WTC11 (cell line): ENCODE measurements around the gene FGFR2. TPM values are rescaled to one million over a fixed set of nuclear protein-coding genes. Genes with fewer than 3 reads are reported as not detected.

Source experiments
- ATAC-seq: fragments of 200-7000 bp; cut with Tn5 transposase; 2 replicates; pipeline ENCODE4 v1.10.0; 2021; ENCODE audit warnings: mild to moderate bottlenecking, moderate library complexity
- CTCF ChIA-PET: fragments of 300-600 bp; sonication (Branson Sonifier 250); formaldehyde crosslinking; loops from one replicate; lab custom pipeline; 2021; ENCODE audit warnings: antibody characterized with exemption; lab: Charles Lee
- POLR2A ChIA-PET: fragments of 350-600 bp; sonication (Branson Sonifier 250); formaldehyde crosslinking; loops from one replicate; lab custom pipeline; 2021; ENCODE audit warnings: antibody characterized with exemption; lab: Charles Lee
- DNase-seq: peaks from one replicate; pipeline ENCODE4 v3.0.0; 2021; ENCODE audit warnings: low spot score
- H3K27ac Mint-ChIP-seq: 2 replicates; pipeline ENCODE4 v1.8.0; 2021; ENCODE audit warnings: mixed read lengths
- H3K27me3 Mint-ChIP-seq: 2 replicates; pipeline ENCODE4 v1.8.0; 2021; ENCODE audit warnings: low read depth, mild to moderate bottlenecking, moderate library complexity, mixed read lengths
- H3K36me3 Mint-ChIP-seq: 2 replicates; pipeline ENCODE4 v1.8.0; 2021; ENCODE audit warnings: mixed read lengths
- H3K4me1 Mint-ChIP-seq: 2 replicates; pipeline ENCODE4 v1.8.0; 2022; ENCODE audit warnings: mixed read lengths
- H3K4me3 Mint-ChIP-seq: 2 replicates; pipeline ENCODE4 v1.8.0; 2021; ENCODE audit warnings: mild to moderate bottlenecking, moderate library complexity, mixed read lengths
- H3K9me3 Mint-ChIP-seq: 2 replicates; pipeline ENCODE4 v1.8.0; 2021; ENCODE audit warnings: mixed read lengths
- ATF1 ChIP-seq: sonication (generic); formaldehyde crosslinking; IDR thresholded peaks from 2 replicates; pipeline ENCODE4 v1.8.1; 2023; ENCODE audit warnings: mild to moderate bottlenecking, moderate library complexity, missing genetic modification reagents
- CTCF ChIP-seq: fragments of 200-600 bp; IDR thresholded peaks from 2 replicates; pipeline ENCODE4 v1.8.0; 2022; ENCODE audit warnings: antibody characterized with exemption
- ESRRA ChIP-seq: sonication (generic); formaldehyde crosslinking; IDR thresholded peaks from 2 replicates; pipeline ENCODE4 v1.8.1; 2022; ENCODE audit warnings: mild to moderate bottlenecking, missing genetic modification reagents, borderline replicate concordance
- GABPB1 ChIP-seq: sonication (generic); formaldehyde crosslinking; IDR thresholded peaks from 2 replicates; pipeline ENCODE4 v1.8.1; 2023; ENCODE audit warnings: mild to moderate bottlenecking, missing genetic modification reagents
- HMGXB4 ChIP-seq: sonication (generic); formaldehyde crosslinking; IDR thresholded peaks from 2 replicates; pipeline ENCODE4 v1.8.1; 2023; ENCODE audit warnings: mild to moderate bottlenecking, moderate library complexity, missing genetic modification reagents
- KAT7 ChIP-seq: sonication (generic); formaldehyde crosslinking; IDR thresholded peaks from 2 replicates; pipeline ENCODE4 v1.8.1; 2023; ENCODE audit warnings: missing genetic modification reagents, mild to moderate bottlenecking, borderline replicate concordance
- PRRX2 ChIP-seq: fragments of 250-450 bp; sonication (Bioruptor Pico); IDR thresholded peaks from 2 replicates; pipeline ENCODE4 v1.8.0; 2021; ENCODE audit warnings: mild to moderate bottlenecking
- RELA ChIP-seq: sonication (generic); formaldehyde crosslinking; IDR thresholded peaks from 2 replicates; pipeline ENCODE4 v1.8.1; 2022; ENCODE audit warnings: missing genetic modification reagents, mild to moderate bottlenecking, borderline replicate concordance
- ZNF219 ChIP-seq: sonication (generic); formaldehyde crosslinking; IDR thresholded peaks from 2 replicates; pipeline ENCODE4 v1.8.0; 2023; ENCODE audit warnings: missing genetic modification reagents, mild to moderate bottlenecking, borderline replicate concordance
- ZNF263 ChIP-seq: sonication (generic); formaldehyde crosslinking; IDR thresholded peaks from 2 replicates; pipeline ENCODE4 v1.8.1; 2022; ENCODE audit warnings: low read depth, mild to moderate bottlenecking, moderate library complexity, missing genetic modification reagents
- ZNF416 ChIP-seq: fragments of 250-450 bp; sonication (Bioruptor Pico); IDR thresholded peaks from 2 replicates; pipeline ENCODE4 v1.9.0; 2021; ENCODE audit warnings: mild to moderate bottlenecking, inconsistent platforms
- total RNA-seq: library from RNA; stranded (reverse); gene quantifications from 3 replicates; pipeline ENCODE4 v1.2.3, GENCODE V29; 2021
- TF ChIP-seq, protein P1 (sequence below): fragments of 250-450 bp; sonication (Bioruptor Pico); IDR thresholded peaks from 2 replicates; pipeline ENCODE4 v1.8.0; 2021; ENCODE audit warnings: mild to moderate bottlenecking
- TF ChIP-seq, protein P2 (sequence below): sonication (generic); formaldehyde crosslinking; IDR thresholded peaks from 2 replicates; pipeline ENCODE4 v1.8.1; 2023; ENCODE audit warnings: mild to moderate bottlenecking, missing genetic modification reagents, moderate library complexity
- TF ChIP-seq, protein P3 (sequence below): sonication (generic); formaldehyde crosslinking; IDR thresholded peaks from 2 replicates; pipeline ENCODE4 v1.8.0; 2023; ENCODE audit warnings: mild to moderate bottlenecking, missing genetic modification reagents
- TF ChIP-seq, protein P4 (sequence below): sonication (generic); formaldehyde crosslinking; IDR thresholded peaks from 2 replicates; pipeline ENCODE4 v1.8.1; 2023; ENCODE audit warnings: mild to moderate bottlenecking, missing genetic modification reagents

Gene FGFR2
- total RNA-seq, 1 experiment from 2014 or later: 95.0 TPM

DNA sequence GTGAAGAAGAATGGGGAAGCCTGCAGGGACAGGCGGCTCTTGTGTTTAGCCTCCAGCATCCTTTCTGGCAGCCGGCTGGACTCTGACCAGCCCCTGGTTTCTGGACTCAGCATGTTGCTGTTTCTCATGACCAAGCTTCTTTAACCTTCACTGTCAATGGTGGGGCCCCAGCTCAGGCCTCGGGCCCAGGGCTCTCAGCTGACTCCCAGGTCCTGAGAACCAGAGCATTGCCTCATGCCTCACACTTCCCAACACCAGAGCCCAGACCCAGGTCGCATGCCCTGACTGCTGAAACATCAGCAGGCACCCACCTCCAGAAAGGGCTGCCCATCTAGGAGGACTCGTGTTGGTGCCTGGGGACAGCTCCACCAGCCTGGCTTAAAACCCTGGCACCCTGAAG is 34.8 kb upstream of the FGFR2 start:
- no peak overlapping the region for H3K27ac Mint-ChIP-seq
- ChIA-PET POLR2A (no interaction called here), CTCF (no interaction called here)
- no peak overlapping the region for H3K4me3 Mint-ChIP-seq
- no peaks in the 10 kb centered on the region for H3K27me3 Mint-ChIP-seq
- H3K4me1 Mint-ChIP-seq: peaks cover 10% of the 10 kb centered on the region
- H3K36me3 Mint-ChIP-seq: peaks cover 11% of the 10 kb centered on the region
- ATAC-seq (no peak), DNase-seq (no peak)
- TF ChIP-seq CTCF (no peak), GABPB1 (no peak)
- peaks cover 13% of the 10 kb centered on the region for H3K9me3 Mint-ChIP-seq

GRCh38 chr10:121631365-121632029 is 33.3 kb upstream of the FGFR2 start:
- POLR2A ChIA-PET: no interaction called here
- CTCF ChIA-PET: interaction anchor here (0.8 to 1.4 kb wide), 3 partner anchors 32 to 65 kb away, joined by 3 to 4 read pairs (median 3); no protein-coding TSS in a partner anchor
- H3K4me1 Mint-ChIP-seq: peaks cover 17% of the 10 kb centered on the region
- peaks cover 3% of the 10 kb centered on the region for H3K9me3 Mint-ChIP-seq
- TF ChIP-seq ZNF416 (CRISPR knock-in tag) (no peak), HMGXB4 (CRISPR knock-in tag) (no peak), ATF1 (CRISPR knock-in tag) (no peak), RELA (no peak), PRRX2 (CRISPR knock-in tag) (no peak), ESRRA (CRISPR knock-in tag) (no peak)
- TF ChIP-seq, protein P1, sequence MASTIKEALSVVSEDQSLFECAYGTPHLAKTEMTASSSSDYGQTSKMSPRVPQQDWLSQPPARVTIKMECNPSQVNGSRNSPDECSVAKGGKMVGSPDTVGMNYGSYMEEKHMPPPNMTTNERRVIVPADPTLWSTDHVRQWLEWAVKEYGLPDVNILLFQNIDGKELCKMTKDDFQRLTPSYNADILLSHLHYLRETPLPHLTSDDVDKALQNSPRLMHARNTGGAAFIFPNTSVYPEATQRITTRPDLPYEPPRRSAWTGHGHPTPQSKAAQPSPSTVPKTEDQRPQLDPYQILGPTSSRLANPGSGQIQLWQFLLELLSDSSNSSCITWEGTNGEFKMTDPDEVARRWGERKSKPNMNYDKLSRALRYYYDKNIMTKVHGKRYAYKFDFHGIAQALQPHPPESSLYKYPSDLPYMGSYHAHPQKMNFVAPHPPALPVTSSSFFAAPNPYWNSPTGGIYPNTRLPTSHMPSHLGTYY (CRISPR knock-in tag): no peak
- TF ChIP-seq, all 79 proteins: peak for 0
- H3K4me3 Mint-ChIP-seq: no peak overlapping the region
- DNase-seq (no peak), ATAC-seq (no peak)
- H3K36me3 Mint-ChIP-seq: peaks cover 3% of the 10 kb centered on the region; the same call in 1 of the 2 replicates
- H3K27me3 Mint-ChIP-seq: no peaks in the 10 kb centered on the region
- H3K27ac Mint-ChIP-seq: no peak overlapping the region

GRCh38 chr10:121628859-121629258 is 30.6 kb upstream of the FGFR2 start:
- Mint-ChIP-seq H3K9me3 (no peaks in the 10 kb centered on the region), H3K36me3 (no peaks in the 10 kb centered on the region), H3K27me3 (no peaks in the 10 kb centered on the region), H3K4me1 (peaks cover 14% of the 10 kb centered on the region), H3K27ac (no peak overlapping the region), H3K4me3 (no peak overlapping the region)
- ChIA-PET CTCF (interaction anchor here (1.7 kb wide), 1 partner anchor 34 kb away, joined by 5 read pairs; no protein-coding TSS in a partner anchor), POLR2A (no interaction called here)
- ATAC-seq (peak; percentile 53), DNase-seq (no peak)
- no peak for TF ChIP-seq ZNF219
- no peak for TF ChIP-seq GABPB1
- TF ChIP-seq, protein P2, sequence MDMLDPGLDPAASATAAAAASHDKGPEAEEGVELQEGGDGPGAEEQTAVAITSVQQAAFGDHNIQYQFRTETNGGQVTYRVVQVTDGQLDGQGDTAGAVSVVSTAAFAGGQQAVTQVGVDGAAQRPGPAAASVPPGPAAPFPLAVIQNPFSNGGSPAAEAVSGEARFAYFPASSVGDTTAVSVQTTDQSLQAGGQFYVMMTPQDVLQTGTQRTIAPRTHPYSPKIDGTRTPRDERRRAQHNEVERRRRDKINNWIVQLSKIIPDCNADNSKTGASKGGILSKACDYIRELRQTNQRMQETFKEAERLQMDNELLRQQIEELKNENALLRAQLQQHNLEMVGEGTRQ (CRISPR knock-in tag): no peak
- TF ChIP-seq, protein P3, sequence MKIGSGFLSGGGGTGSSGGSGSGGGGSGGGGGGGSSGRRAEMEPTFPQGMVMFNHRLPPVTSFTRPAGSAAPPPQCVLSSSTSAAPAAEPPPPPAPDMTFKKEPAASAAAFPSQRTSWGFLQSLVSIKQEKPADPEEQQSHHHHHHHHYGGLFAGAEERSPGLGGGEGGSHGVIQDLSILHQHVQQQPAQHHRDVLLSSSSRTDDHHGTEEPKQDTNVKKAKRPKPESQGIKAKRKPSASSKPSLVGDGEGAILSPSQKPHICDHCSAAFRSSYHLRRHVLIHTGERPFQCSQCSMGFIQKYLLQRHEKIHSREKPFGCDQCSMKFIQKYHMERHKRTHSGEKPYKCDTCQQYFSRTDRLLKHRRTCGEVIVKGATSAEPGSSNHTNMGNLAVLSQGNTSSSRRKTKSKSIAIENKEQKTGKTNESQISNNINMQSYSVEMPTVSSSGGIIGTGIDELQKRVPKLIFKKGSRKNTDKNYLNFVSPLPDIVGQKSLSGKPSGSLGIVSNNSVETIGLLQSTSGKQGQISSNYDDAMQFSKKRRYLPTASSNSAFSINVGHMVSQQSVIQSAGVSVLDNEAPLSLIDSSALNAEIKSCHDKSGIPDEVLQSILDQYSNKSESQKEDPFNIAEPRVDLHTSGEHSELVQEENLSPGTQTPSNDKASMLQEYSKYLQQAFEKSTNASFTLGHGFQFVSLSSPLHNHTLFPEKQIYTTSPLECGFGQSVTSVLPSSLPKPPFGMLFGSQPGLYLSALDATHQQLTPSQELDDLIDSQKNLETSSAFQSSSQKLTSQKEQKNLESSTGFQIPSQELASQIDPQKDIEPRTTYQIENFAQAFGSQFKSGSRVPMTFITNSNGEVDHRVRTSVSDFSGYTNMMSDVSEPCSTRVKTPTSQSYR: no peak
- no peak for TF ChIP-seq ZNF263
- no peak for TF ChIP-seq KAT7
- TF ChIP-seq, protein P4, sequence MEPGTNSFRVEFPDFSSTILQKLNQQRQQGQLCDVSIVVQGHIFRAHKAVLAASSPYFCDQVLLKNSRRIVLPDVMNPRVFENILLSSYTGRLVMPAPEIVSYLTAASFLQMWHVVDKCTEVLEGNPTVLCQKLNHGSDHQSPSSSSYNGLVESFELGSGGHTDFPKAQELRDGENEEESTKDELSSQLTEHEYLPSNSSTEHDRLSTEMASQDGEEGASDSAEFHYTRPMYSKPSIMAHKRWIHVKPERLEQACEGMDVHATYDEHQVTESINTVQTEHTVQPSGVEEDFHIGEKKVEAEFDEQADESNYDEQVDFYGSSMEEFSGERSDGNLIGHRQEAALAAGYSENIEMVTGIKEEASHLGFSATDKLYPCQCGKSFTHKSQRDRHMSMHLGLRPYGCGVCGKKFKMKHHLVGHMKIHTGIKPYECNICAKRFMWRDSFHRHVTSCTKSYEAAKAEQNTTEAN (CRISPR knock-in tag): no peak
